Endothelial cell of hepatic sinusoid (primary cell): ENCODE measurements around the gene PLAC1.

Source experiments
- in situ Hi-C: cut with HindIII; loops from 2 replicates; pipeline ENCODE4 v1.10.0; 2017; ENCODE audit warnings: low sequenced_read_pairs

The PLAC1 gene

GRCh38 chrX:134632355-134632754 lies 25.9 kb downstream of the PLAC1 start:
- in situ Hi-C loops = no loop called here

- in situ Hi-C loops = no loop called here
Measured at GRCh38 chrX:134631426-134632346, 26.6 kb downstream of the PLAC1 start.

GRCh38 chrX:134628663-134629062 lies 29.6 kb downstream of the PLAC1 start:
- in situ Hi-C loops = no loop called here

- in situ Hi-C loops = no loop called here
Measured at GRCh38 chrX:134626434-134626833, 31.8 kb downstream of the PLAC1 start.

- in situ Hi-C loops = no loop called here
Measured at GRCh38 chrX:134625315-134625718, 33.0 kb downstream of the PLAC1 start.

GRCh38 chrX:134624046-134624430 lies 34.2 kb downstream of the PLAC1 start:
- in situ Hi-C loops = no loop called here

- in situ Hi-C loops = no loop called here
Measured at GRCh38 chrX:134623293-134624045, 34.8 kb downstream of the PLAC1 start.

- in situ Hi-C loops = no loop called here
Measured at GRCh38 chrX:134622813-134623185, 35.5 kb downstream of the PLAC1 start.

GRCh38 chrX:134622056-134622812 lies 36.0 kb downstream of the PLAC1 start:
- in situ Hi-C loops = no loop called here

- in situ Hi-C loops = no loop called here
Measured at GRCh38 chrX:134619838-134620237, 38.4 kb downstream of the PLAC1 start.

- in situ Hi-C loops = no loop called here
Measured at GRCh38 chrX:134613396-134613795, 44.9 kb downstream of the PLAC1 start.

GRCh38 chrX:134608153-134608552 lies 50.1 kb downstream of the PLAC1 start:
- in situ Hi-C loops = no loop called here

- in situ Hi-C loops = no loop called here
Measured at GRCh38 chrX:134607523-134607922, 50.7 kb downstream of the PLAC1 start.

- in situ Hi-C loops = no loop called here
Measured at GRCh38 chrX:134604701-134605311, 53.5 kb downstream of the PLAC1 start.

GRCh38 chrX:134603806-134604700 lies 54.2 kb downstream of the PLAC1 start:
- in situ Hi-C loops = no loop called here

GRCh38 chrX:134602410-134602809 lies 55.9 kb downstream of the PLAC1 start:
- in situ Hi-C loops = no loop called here

- in situ Hi-C loops = no loop called here
Measured at GRCh38 chrX:134601240-134601765, 57.0 kb downstream of the PLAC1 start.

GRCh38 chrX:134600714-134601113 lies 57.6 kb downstream of the PLAC1 start:
- in situ Hi-C loops = no loop called here

GRCh38 chrX:134599184-134599914 lies 58.9 kb downstream of the PLAC1 start:
- in situ Hi-C loops = no loop called here
